GM23248 (cell line): ENCODE data around the gene SIPA1L3. TPM values are rescaled to one million over a fixed set of nuclear protein-coding genes. Genes with fewer than 3 reads are reported as not detected.

Source experiments
- DNase-seq: peaks from one replicate; pipeline ENCODE4 v3.0.0-alpha.2; 2015
- H2AFZ ChIP-seq: fragments of 200-600 bp; sonication (generic); 2 replicates; pipeline ENCODE4 v1.6.1; 2016; ENCODE audit warnings: antibody characterized with exemption
- H3F3A ChIP-seq: fragments of 200-600 bp; sonication (generic); 2 replicates; pipeline ENCODE4 v1.6.1; 2016; ENCODE audit warnings: mild to moderate bottlenecking, antibody characterized with exemption, mixed run types; ENCODE audit not compliant: insufficient read depth
- H3K27ac ChIP-seq: fragments of 200-600 bp; sonication (generic); 2 replicates; pipeline ENCODE4 v1.5.1; 2016; ENCODE audit warnings: mild to moderate bottlenecking
- H3K27me3 ChIP-seq: fragments of 200-600 bp; sonication (generic); replicated peaks from 2 replicates; pipeline ENCODE4 v1.6.1; 2016; ENCODE audit warnings: mild to moderate bottlenecking; ENCODE audit not compliant: insufficient read depth
- H3K36me3 ChIP-seq: fragments of 200-600 bp; sonication (generic); 2 replicates; pipeline ENCODE4 v1.6.1; 2016; ENCODE audit warnings: low read depth, mild to moderate bottlenecking
- H3K4me1 ChIP-seq: fragments of 200-600 bp; sonication (generic); 2 replicates; pipeline ENCODE4 v1.6.1; 2016; ENCODE audit warnings: mild to moderate bottlenecking; ENCODE audit not compliant: insufficient read depth
- H3K4me2 ChIP-seq: fragments of 200-600 bp; sonication (generic); one replicate; pipeline ENCODE4 v1.6.1; 2016; ENCODE audit warnings: mild to moderate bottlenecking; ENCODE audit not compliant: unreplicated experiment
- H3K4me3 ChIP-seq: fragments of 200-600 bp; sonication (generic); 2 replicates; pipeline ENCODE4 v1.5.1; 2016; ENCODE audit warnings: mild to moderate bottlenecking
- H3K79me2 ChIP-seq: fragments of 200-600 bp; sonication (generic); 2 replicates; pipeline ENCODE4 v1.6.1; 2016; ENCODE audit warnings: mild to moderate bottlenecking; ENCODE audit not compliant: insufficient read depth
- H3K9ac ChIP-seq: fragments of 200-600 bp; sonication (generic); 2 replicates; pipeline ENCODE4 v1.6.1; 2016; ENCODE audit warnings: mild to moderate bottlenecking
- H3K9me2 ChIP-seq: fragments of 200-600 bp; sonication (generic); 2 replicates; pipeline ENCODE4 v1.6.1; 2016; ENCODE audit warnings: mixed run types, mild to moderate bottlenecking, moderate library complexity; ENCODE audit not compliant: insufficient read depth
- H3K9me3 ChIP-seq: fragments of 200-600 bp; sonication (generic); one replicate; pipeline ENCODE4 v1.6.1; 2017; ENCODE audit warnings: low read depth
- H4K20me1 ChIP-seq: fragments of 200-600 bp; sonication (generic); 2 replicates; pipeline ENCODE4 v1.6.0; 2016; ENCODE audit not compliant: insufficient read depth
- EZH2 ChIP-seq: fragments of 200-600 bp; sonication (generic); IDR thresholded peaks from 2 replicates; pipeline ENCODE4 v1.6.1; 2018; ENCODE audit warnings: antibody characterized with exemption, mild to moderate bottlenecking; ENCODE audit not compliant: insufficient read depth, poor library complexity, severe bottlenecking
- EZH2phosphoT487 ChIP-seq: fragments of 200-600 bp; sonication (generic); IDR thresholded peaks from 2 replicates; pipeline ENCODE4 v1.6.1; 2018; ENCODE audit warnings: antibody characterized with exemption, moderate library complexity, mild to moderate bottlenecking, low read depth; ENCODE audit not compliant: insufficient read depth
- WGBS, 2 experiments: methylation state at CpG; one replicate each; pipeline ENCODE4 v1.1.6; 2015 to 2017; ENCODE audit warnings: low lambda C conversion rate in 2 of 2, low coverage in 1 of 2; ENCODE audit errors: missing lambda C conversion rate in 2 of 2; 5-methylcytosine and 5-hydroxymethylcytosine counted together
- in situ Hi-C: fragments of 300-500 bp; cut with MboI; formaldehyde crosslinking; loops from 2 replicates; pipeline ENCODE4 v1.15.0; 2020
- polyA plus RNA-seq: library from polyadenylated mRNA; unstranded; fragments of >200 nt; fragmentation: Nextera tagmentation; extraction: Ambion mirVana; gene quantifications from 2 replicates; pipeline ENCODE4 v1.2.1, GENCODE V29; 2016
- total RNA-seq: library from RNA; depleted of rRNA; stranded (reverse); fragments of >200 nt; shearing (Covaris generic); gene quantifications from 2 replicates; pipeline ENCODE4 v1.2.3, GENCODE V29; 2014

The SIPA1L3 gene
- total and polyA plus RNA-seq, 2 experiments from 2014 or later: 3.7 to 12.1 TPM

GRCh38 chr19:38019396-38019724 is 112.4 kb downstream of the SIPA1L3 start:
- no peaks in the 10 kb centered on the region for H3K9me2 ChIP-seq
- H3K27me3 ChIP-seq: no peaks in the 10 kb centered on the region
- DNase-seq: no peak
- H4K20me1 ChIP-seq: no peaks in the 10 kb centered on the region
- H3F3A ChIP-seq: no peaks in the 10 kb centered on the region
- H3K4me3 ChIP-seq: no peak overlapping the region
- H3K79me2 ChIP-seq: peaks cover 60% of the 10 kb centered on the region
- peaks cover 21% of the 10 kb centered on the region for H3K4me1 ChIP-seq
- no peak overlapping the region for H3K9ac ChIP-seq
- in situ Hi-C loops: no loop called here
- H2AFZ ChIP-seq: no peak overlapping the region
- H3K4me2 ChIP-seq: no peak overlapping the region
- 0 out of 2 replicates have a peak, but pooled peaks cover 3% of the 10 kb centered on the region for H3K36me3 ChIP-seq
- H3K27ac ChIP-seq: no peak overlapping the region
- no peaks in the 10 kb centered on the region for H3K9me3 ChIP-seq
- TF ChIP-seq EZH2phosphoT487 (no peak), EZH2 (no peak)
- 78 to 82% methylated on average over 2 of the region's 2 CpGs for WGBS, 2 experiments

GRCh38 chr19:38020311-38020710 is 113.3 kb downstream of the SIPA1L3 start:
- in situ Hi-C loops: no loop called here
- no peaks in the 10 kb centered on the region for H3K36me3 ChIP-seq
- H3K79me2 ChIP-seq: peaks cover 70% of the 10 kb centered on the region
- H3K9me2 ChIP-seq: no peaks in the 10 kb centered on the region
- no peak for DNase-seq
- H3F3A ChIP-seq: no peaks in the 10 kb centered on the region
- no peak overlapping the region for H3K27ac ChIP-seq
- H3K4me1 ChIP-seq: peaks cover 21% of the 10 kb centered on the region
- WGBS, 2 experiments: 79 to 82% methylated on average over 4 of the region's 4 CpGs
- no peaks in the 10 kb centered on the region for H3K9me3 ChIP-seq
- H3K9ac ChIP-seq: no peak overlapping the region
- TF ChIP-seq EZH2 (no peak), EZH2phosphoT487 (no peak)
- no peak overlapping the region for H3K4me3 ChIP-seq
- H4K20me1 ChIP-seq: no peaks in the 10 kb centered on the region
- no peak overlapping the region for H3K4me2 ChIP-seq
- no peak overlapping the region for H2AFZ ChIP-seq
- no peaks in the 10 kb centered on the region for H3K27me3 ChIP-seq

- H3K9me2 ChIP-seq: no peaks in the 10 kb centered on the region
- no peaks in the 10 kb centered on the region for H3K36me3 ChIP-seq
- H2AFZ ChIP-seq: no peak overlapping the region
- H3K4me1 ChIP-seq: peaks cover 21% of the 10 kb centered on the region
- no peak for TF ChIP-seq EZH2
- no peak for TF ChIP-seq EZH2phosphoT487
- H3K27me3 ChIP-seq: no peaks in the 10 kb centered on the region
- H3K9me3 ChIP-seq: no peaks in the 10 kb centered on the region
- 100% methylated on average over 1 of the region's 1 CpG for WGBS, 2 experiments
- in situ Hi-C loops: no loop called here
- H3K27ac ChIP-seq: peak overlapping the region; percentile 28; the same call in 1 of the 2 replicates
- no peaks in the 10 kb centered on the region for H4K20me1 ChIP-seq
- H3F3A ChIP-seq: no peaks in the 10 kb centered on the region
- peak; percentile 61 for DNase-seq
- no peak overlapping the region for H3K9ac ChIP-seq
- H3K4me2 ChIP-seq: no peak overlapping the region
- peaks cover 74% of the 10 kb centered on the region for H3K79me2 ChIP-seq
- no peak overlapping the region for H3K4me3 ChIP-seq
Measured at GRCh38 chr19:38021352-38021751, 114.3 kb downstream of the SIPA1L3 start.

- H3F3A ChIP-seq: no peaks in the 10 kb centered on the region
- WGBS, 2 experiments: 68% methylated on average over 13 of the region's 13 CpGs
- no peaks in the 10 kb centered on the region for H3K36me3 ChIP-seq
- no peak overlapping the region for H2AFZ ChIP-seq
- in situ Hi-C loops: no loop called here
- H3K4me3 ChIP-seq: no peak overlapping the region
- peak overlapping the region; percentile 48 for H3K27ac ChIP-seq
- 0 out of 2 replicates have a peak overlapping the region, but pooled peaks have one; percentile 3 for H3K9ac ChIP-seq
- H3K4me2 ChIP-seq: peak overlapping the region; percentile 34
- H3K9me3 ChIP-seq: no peaks in the 10 kb centered on the region
- TF ChIP-seq EZH2phosphoT487 (no peak), EZH2 (no peak)
- H4K20me1 ChIP-seq: no peaks in the 10 kb centered on the region
- H3K27me3 ChIP-seq: no peaks in the 10 kb centered on the region
- no peaks in the 10 kb centered on the region for H3K9me2 ChIP-seq
- peaks cover 21% of the 10 kb centered on the region for H3K4me1 ChIP-seq
- peak; percentile 64 for DNase-seq
- H3K79me2 ChIP-seq: peaks cover 78% of the 10 kb centered on the region
Measured at GRCh38 chr19:38022791-38023670, 116.0 kb downstream of the SIPA1L3 start.
